NCI-H460 (cell line): Measurements from ENCODE around the gene OSM. TPM values are rescaled to one million over a fixed set of nuclear protein-coding genes. Genes with fewer than 3 reads are reported as not detected.

Source experiments
- DNase-seq: peaks from one replicate; pipeline ENCODE4 v3.0.0-alpha.2; 2016; ENCODE audit warnings: low read depth; ENCODE audit errors: extremely low read depth
- total RNA-seq: library from RNA; depleted of rRNA; stranded (reverse); fragments of >200 nt; shearing (Covaris generic); gene quantifications from 2 replicates; pipeline ENCODE4 v1.2.3, GENCODE V29; 2014; rRNA removed

OSM gene
- total RNA-seq, 1 experiment from 2014 or later = 4.8 TPM

DNA sequence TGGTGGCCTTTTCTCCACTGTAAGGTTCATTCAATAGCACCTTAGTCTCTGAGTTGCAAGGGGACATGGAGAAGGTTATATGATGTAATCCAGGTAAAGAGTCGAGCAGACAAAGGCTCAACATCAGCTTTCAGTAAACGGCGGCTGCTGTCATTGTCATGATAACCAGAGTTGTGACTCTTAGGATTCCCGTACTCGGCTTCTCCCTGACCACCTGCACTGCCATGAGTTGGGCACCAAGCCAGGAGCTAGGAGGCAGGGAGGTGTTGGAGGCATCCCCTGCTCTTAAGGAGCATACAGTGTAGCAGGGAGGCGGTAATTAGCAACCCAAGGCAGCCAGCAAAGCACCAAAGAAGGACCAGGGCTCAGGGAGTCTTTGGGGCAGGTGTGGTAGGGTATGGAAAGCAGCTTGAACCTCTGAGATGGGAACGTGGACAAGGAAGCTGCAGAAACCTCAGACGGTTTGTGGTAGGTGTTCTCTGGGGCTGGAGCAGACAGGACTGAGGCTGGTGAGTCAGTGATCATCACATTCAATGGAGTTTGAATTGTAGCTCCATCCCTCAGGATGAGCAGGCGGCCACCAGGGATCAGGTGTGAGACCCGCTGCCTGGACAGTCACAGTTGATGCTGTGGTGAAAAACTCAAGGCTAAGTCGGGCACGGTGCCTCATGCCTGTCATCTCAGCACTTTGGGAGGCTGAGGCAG lies 51.8 kb downstream of the OSM start:
- no peak for DNase-seq

DNA sequence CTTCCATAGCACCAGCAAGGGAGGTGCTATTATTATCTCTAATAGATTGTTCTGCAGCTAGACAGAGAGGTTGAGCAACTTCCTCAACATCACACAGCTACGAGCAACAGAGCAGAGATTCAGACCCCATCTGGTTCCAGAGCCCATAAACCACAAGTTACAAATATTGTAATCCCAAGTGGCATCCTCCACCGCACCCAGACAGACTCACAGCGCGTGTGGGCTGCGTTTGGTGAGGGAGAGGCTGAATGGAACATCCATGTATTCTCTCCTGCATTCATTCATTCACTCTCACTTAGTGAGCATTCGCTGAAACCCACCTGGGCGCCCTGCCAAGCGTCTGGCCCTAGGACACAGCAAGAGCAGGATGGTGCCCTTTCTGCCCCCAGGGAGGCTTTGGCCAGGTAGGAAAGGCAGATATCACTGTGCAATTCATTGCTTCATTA lies 53.6 kb downstream of the OSM start:
- DNase-seq = no peak

Other genes with a start within 250 kb of the OSM start
- gene HORMAD2, start 186.4 kb downstream of the OSM start, total RNA-seq = not detected in 2 replicates
- gene LIF, start 20.1 kb downstream of the OSM start, total RNA-seq = 70.9 and 73.5 TPM in 2 replicates
- gene CASTOR1, start 22.7 kb upstream of the OSM start, total RNA-seq = 11.1 and 15.8 TPM in 2 replicates
- gene TBC1D10A, start 60.1 kb upstream of the OSM start, total RNA-seq = 4.0 and 4.6 TPM in 2 replicates
- 32.5 and 34.3 TPM in 2 replicates for gene SF3A1, start 90.0 kb upstream of the OSM start, total RNA-seq
- 0.45 and 0.58 TPM in 2 replicates for gene CCDC157, start 90.2 kb upstream of the OSM start, total RNA-seq
- gene RNF215, start 120.6 kb upstream of the OSM start, total RNA-seq = 17.0 and 19.3 TPM in 2 replicates
- gene SEC14L2, start 130.2 kb upstream of the OSM start, total RNA-seq = 5.4 and 6.3 TPM in 2 replicates
- gene MTFP1, start 158.9 kb upstream of the OSM start, total RNA-seq = 36.0 and 41.9 TPM in 2 replicates
- gene SEC14L3, start 205.2 kb upstream of the OSM start, total RNA-seq = not detected in 2 replicates
- gene SEC14L4, start 238.8 kb upstream of the OSM start, total RNA-seq = 2.6 and 2.9 TPM in 2 replicates